DND-41 (cell line): Measurements from ENCODE around the gene ZAR1.

Experiments used
- EZH2 ChIP-seq: IDR thresholded peaks from 3 replicates; pipeline ENCODE4 v1.6.1; 2012; ENCODE audit warnings: borderline replicate concordance, low read depth, mild to moderate bottlenecking, moderate library complexity, low read length, inconsistent platforms; ENCODE audit not compliant: severe bottlenecking
- TF ChIP-seq, protein P1 (sequence below): IDR thresholded peaks from 2 replicates; pipeline ENCODE4 v1.5.1; 2012; ENCODE audit warnings: borderline replicate concordance, low read length, moderate library complexity, mild to moderate bottlenecking; ENCODE audit not compliant: poor library complexity, severe bottlenecking; ENCODE audit errors: extremely low read depth

- TF ChIP-seq, protein P1, sequence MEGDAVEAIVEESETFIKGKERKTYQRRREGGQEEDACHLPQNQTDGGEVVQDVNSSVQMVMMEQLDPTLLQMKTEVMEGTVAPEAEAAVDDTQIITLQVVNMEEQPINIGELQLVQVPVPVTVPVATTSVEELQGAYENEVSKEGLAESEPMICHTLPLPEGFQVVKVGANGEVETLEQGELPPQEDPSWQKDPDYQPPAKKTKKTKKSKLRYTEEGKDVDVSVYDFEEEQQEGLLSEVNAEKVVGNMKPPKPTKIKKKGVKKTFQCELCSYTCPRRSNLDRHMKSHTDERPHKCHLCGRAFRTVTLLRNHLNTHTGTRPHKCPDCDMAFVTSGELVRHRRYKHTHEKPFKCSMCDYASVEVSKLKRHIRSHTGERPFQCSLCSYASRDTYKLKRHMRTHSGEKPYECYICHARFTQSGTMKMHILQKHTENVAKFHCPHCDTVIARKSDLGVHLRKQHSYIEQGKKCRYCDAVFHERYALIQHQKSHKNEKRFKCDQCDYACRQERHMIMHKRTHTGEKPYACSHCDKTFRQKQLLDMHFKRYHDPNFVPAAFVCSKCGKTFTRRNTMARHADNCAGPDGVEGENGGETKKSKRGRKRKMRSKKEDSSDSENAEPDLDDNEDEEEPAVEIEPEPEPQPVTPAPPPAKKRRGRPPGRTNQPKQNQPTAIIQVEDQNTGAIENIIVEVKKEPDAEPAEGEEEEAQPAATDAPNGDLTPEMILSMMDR: no peak
- TF ChIP-seq EZH2: no peak
These were observed 8.8 kb downstream of the ZAR1 start for GRCh38 chr4:48498895-48499294.
